ENCODE results near the gene GABRG3. TPM values are rescaled to one million over a fixed set of nuclear protein-coding genes. Genes with fewer than 3 reads are reported as not detected.

GABRG3 gene
- total and polyA plus RNA-seq, 10 of the 15 experiments (the other 5 are each of a cell fraction or from before 2014, with no cell fraction given) = 0.15 TPM; not detected in 9

- no peak for TF ChIP-seq ZBTB40 (IDR thresholded peaks at IDR 0.05; ENCODE audit: borderline replicate concordance)
Observed at GRCh38 chr15:27089233-27089586, 118.2 kb downstream of the GABRG3 start (continued).

- SMC1A ChIA-PET (ENCODE audit: uncharacterized antibody, unreplicated experiment) = no interaction called here
Observed at GRCh38 chr15:27089676-27090075, 118.7 kb downstream of the GABRG3 start.

More at GRCh38 chr15:27089676-27090075, 118.7 kb downstream of the GABRG3 start:
- in situ Hi-C loops (cut with MboI) (no loop called here), intact Hi-C loops (cut with micrococcal nuclease; ENCODE audit: unreplicated experiment) (no loop called here)
- TF ChIP-seq KDM1A (IDR thresholded peaks at IDR 0.05; ENCODE audit: borderline replicate concordance) (no peak), ZNF24 (IDR thresholded peaks at IDR 0.05) (no peak), MLLT1 (IDR thresholded peaks at IDR 0.05) (no peak)
- ChIA-PET RAD21 (ENCODE audit: unreplicated experiment) (no interaction called here), POLR2A (no interaction called here), CTCF (no interaction called here)
- H3K9ac ChIP-seq (ENCODE audit: control insufficient read depth, insufficient read depth, low read length) = no peak overlapping the region
- ATAC-seq (no peak), DNase-seq (ENCODE audit: low read depth, low spot score) (no peak), FAIRE-seq (no peak)
- no peak overlapping the region for H3K4me3 ChIP-seq
- no peak overlapping the region for H3K27ac ChIP-seq (ENCODE audit: control insufficient read depth, insufficient read depth)
- no peaks in the 10 kb centered on the region for H3K27me3 ChIP-seq (replicated peaks in 1 of 2; ENCODE audit: control insufficient read depth in 2 of 2, insufficient read depth in 2 of 2, low read length in 1 of 2)
- H3K9me3 ChIP-seq (replicated peaks; ENCODE audit: control insufficient read depth, insufficient read depth, low read length) = no peaks in the 10 kb centered on the region; the same call in 2 of the 3 replicates
- H2AFZ ChIP-seq (ENCODE audit: control insufficient read depth, low read depth, low read length) = no peak overlapping the region
- BruUV-seq (replicated peaks) = no TSS peak
- H3K4me1 ChIP-seq (ENCODE audit: control insufficient read depth, insufficient read depth, low read length) = no peaks in the 10 kb centered on the region
- no peaks in the 10 kb centered on the region for H3K79me2 ChIP-seq (ENCODE audit: control insufficient read depth, insufficient read depth, low read length)
- no peaks in the 10 kb centered on the region for H4K20me1 ChIP-seq (ENCODE audit: control insufficient read depth, insufficient read depth)
- no peak overlapping the region for H3K4me2 ChIP-seq (ENCODE audit: control insufficient read depth, insufficient read depth)
- 49% methylated on average over 5 of the region's 5 CpGs for WGBS (ENCODE audit: insufficient coverage, insufficient replicate concordance, low lambda C conversion rate, missing lambda C conversion rate)
- no peaks in the 10 kb centered on the region; a peak in 1 of 4 replicates for H3K36me3 ChIP-seq (ENCODE audit: control insufficient read depth in 2 of 2, insufficient read depth in 2 of 2, low read length in 1 of 2)
